Neural progenitor cell (in vitro differentiated cells): ENCODE data around the gene JUND. TPM values are rescaled to one million over a fixed set of nuclear protein-coding genes. Genes with fewer than 3 reads are reported as not detected.

Experiments
- DNase-seq: peaks from one replicate; pipeline ENCODE4 v3.0.0-alpha.2; 2016; ENCODE audit warnings: low spot score
- H2AFZ ChIP-seq: fragments of 200-600 bp; sonication (generic); replicated peaks from 2 replicates; pipeline ENCODE4 v1.6.1; 2016; ENCODE audit warnings: antibody characterized with exemption
- H3F3A ChIP-seq: fragments of 200-600 bp; sonication (generic); 2 replicates; pipeline ENCODE4 v1.6.1; 2016; ENCODE audit warnings: antibody characterized with exemption, low read depth
- H3K27ac ChIP-seq: fragments of 200-600 bp; sonication (generic); 2 replicates; pipeline ENCODE4 v1.5.1; 2016; ENCODE audit warnings: mild to moderate bottlenecking
- H3K27me3 ChIP-seq: fragments of 200-600 bp; sonication (generic); 2 replicates; pipeline ENCODE4 v1.6.1; 2016; ENCODE audit warnings: mild to moderate bottlenecking, moderate library complexity
- H3K36me3 ChIP-seq: fragments of 200-600 bp; sonication (generic); 2 replicates; pipeline ENCODE4 v1.5.1; 2016
- H3K4me1 ChIP-seq: fragments of 200-600 bp; sonication (generic); 2 replicates; pipeline ENCODE4 v1.6.1; 2016; ENCODE audit warnings: mixed run types
- H3K4me2 ChIP-seq: fragments of 200-600 bp; sonication (generic); 2 replicates; pipeline ENCODE4 v1.6.1; 2016
- H3K4me3 ChIP-seq: fragments of 200-600 bp; sonication (generic); 2 replicates; pipeline ENCODE4 v1.5.1; 2016
- H3K79me2 ChIP-seq: fragments of 200-600 bp; sonication (generic); 2 replicates; pipeline ENCODE4 v1.6.1; 2016; ENCODE audit warnings: low read depth
- H3K9ac ChIP-seq: fragments of 200-600 bp; sonication (generic); 2 replicates; pipeline ENCODE4 v1.6.1; 2016
- H3K9me3 ChIP-seq: fragments of 200-600 bp; sonication (generic); 2 replicates; pipeline ENCODE4 v1.5.1; 2016; ENCODE audit warnings: low read depth
- H4K20me1 ChIP-seq: fragments of 200-600 bp; sonication (generic); 2 replicates; pipeline ENCODE4 v1.6.1; 2016; ENCODE audit warnings: low read depth
- H3K27ac Mint-ChIP-seq: 3 replicates; pipeline ENCODE4 v1.8.0; 2021; ENCODE audit warnings: mixed read lengths
- H3K27me3 Mint-ChIP-seq: 2 replicates; pipeline ENCODE4 v1.8.0; 2022; ENCODE audit warnings: low read depth, mild to moderate bottlenecking, inconsistent platforms, moderate library complexity, mixed read lengths; ENCODE audit not compliant: insufficient read depth
- H3K36me3 Mint-ChIP-seq: 3 replicates; pipeline ENCODE4 v1.8.0; 2021; ENCODE audit warnings: mixed read lengths
- H3K4me1 Mint-ChIP-seq: 3 replicates; pipeline ENCODE4 v1.8.0; 2021; ENCODE audit warnings: mixed read lengths
- H3K4me3 Mint-ChIP-seq: 3 replicates; pipeline ENCODE4 v1.8.0; 2021; ENCODE audit warnings: mild to moderate bottlenecking, moderate library complexity, mixed read lengths
- H3K9me3 Mint-ChIP-seq: 3 replicates; pipeline ENCODE4 v1.8.0; 2020; ENCODE audit warnings: mixed read lengths
- CTCF ChIP-seq: fragments of 200-600 bp; sonication (generic); IDR thresholded peaks from 2 replicates; pipeline ENCODE4 v1.5.1; 2017; ENCODE audit warnings: antibody characterized with exemption, mild to moderate bottlenecking
- EZH2 ChIP-seq: fragments of 200-600 bp; sonication (generic); IDR thresholded peaks from 2 replicates; pipeline ENCODE4 v1.6.1; 2017; ENCODE audit warnings: antibody characterized with exemption, mild to moderate bottlenecking, moderate library complexity
- EZH2phosphoT487 ChIP-seq: fragments of 200-600 bp; sonication (generic); IDR thresholded peaks from 2 replicates; pipeline ENCODE4 v1.6.1; 2017; ENCODE audit warnings: antibody characterized with exemption
- total RNA-seq: library from RNA; depleted of rRNA; stranded (reverse); fragments of >200 nt; gene quantifications from 2 replicates; pipeline ENCODE4 v1.2.3, GENCODE V29; 2015; ENCODE audit warnings: low replicate concordance

The JUND gene
- total RNA-seq, 1 donor from 2014 or later = 51.7 TPM

GRCh38 chr19:18273561-18274218 lies 7.7 kb downstream of the JUND start:
- peaks cover 12% of the 10 kb centered on the region for H3F3A ChIP-seq
- TF ChIP-seq EZH2phosphoT487 (no peak), EZH2 (no peak), CTCF (no peak)

GRCh38 chr19:18271433-18271841 lies 10.0 kb downstream of the JUND start:
- no peaks in the 10 kb centered on the region for H3K9me3 Mint-ChIP-seq
- TF ChIP-seq CTCF (no peak), EZH2 (no peak), EZH2phosphoT487 (no peak)
- no peak overlapping the region for H3K4me3 Mint-ChIP-seq
- no peak overlapping the region for H3K27ac Mint-ChIP-seq
- H3K4me2 ChIP-seq = no peak overlapping the region
- no peaks in the 10 kb centered on the region for H3K9me3 ChIP-seq
- H3F3A ChIP-seq = peaks cover 4% of the 10 kb centered on the region
- no peaks in the 10 kb centered on the region for H3K4me1 ChIP-seq
- H3K27me3 Mint-ChIP-seq = peaks cover 1% of the 10 kb centered on the region
- H2AFZ ChIP-seq = no peak overlapping the region
- H3K9ac ChIP-seq = no peak overlapping the region
- peaks cover 9% of the 10 kb centered on the region for H3K79me2 ChIP-seq
- no peaks in the 10 kb centered on the region for H3K27me3 ChIP-seq
- no peaks in the 10 kb centered on the region for H3K36me3 ChIP-seq
- DNase-seq = no peak
- peaks cover 45% of the 10 kb centered on the region for H4K20me1 ChIP-seq
- peaks cover 7% of the 10 kb centered on the region for H3K36me3 Mint-ChIP-seq
- H3K27ac ChIP-seq = no peak overlapping the region
- H3K4me3 ChIP-seq = no peak overlapping the region
- peaks cover 6% of the 10 kb centered on the region for H3K4me1 Mint-ChIP-seq

More at GRCh38 chr19:18273561-18274218, 7.7 kb downstream of the JUND start:
- Histone ChIP-seq H3K36me3 (no peaks in the 10 kb centered on the region), H3K4me3 (no peak overlapping the region), H3K9me3 (no peaks in the 10 kb centered on the region), H3K4me1 (no peaks in the 10 kb centered on the region), H3K9ac (no peak overlapping the region), H4K20me1 (peaks cover 62% of the 10 kb centered on the region), H3K4me2 (no peak overlapping the region), H3K27ac (no peak overlapping the region), H3K27me3 (no peaks in the 10 kb centered on the region), H3K79me2 (peaks cover 31% of the 10 kb centered on the region), H2AFZ (no peak overlapping the region)
- Mint-ChIP-seq H3K27me3 (peaks cover 7% of the 10 kb centered on the region), H3K9me3 (no peaks in the 10 kb centered on the region), H3K4me3 (no peak overlapping the region), H3K4me1 (peaks cover 13% of the 10 kb centered on the region), H3K36me3 (peaks cover 1% of the 10 kb centered on the region), H3K27ac (no peak overlapping the region)
- no peak for DNase-seq

- H3K36me3 Mint-ChIP-seq = peaks cover 14% of the 10 kb centered on the region
- H3K27ac Mint-ChIP-seq = no peak overlapping the region
- Histone ChIP-seq H3K36me3 (no peaks in the 10 kb centered on the region), H3K9me3 (no peaks in the 10 kb centered on the region), H3K4me3 (no peak overlapping the region), H3K4me1 (no peaks in the 10 kb centered on the region), H3K27ac (no peak overlapping the region), H4K20me1 (peaks cover 34% of the 10 kb centered on the region), H2AFZ (no peak overlapping the region), H3K27me3 (no peaks in the 10 kb centered on the region), H3F3A (peaks cover 4% of the 10 kb centered on the region), H3K4me2 (no peak overlapping the region), H3K79me2 (peaks cover 2% of the 10 kb centered on the region), H3K9ac (no peak overlapping the region)
- DNase-seq = no peak
- no peak overlapping the region for H3K4me3 Mint-ChIP-seq
- H3K27me3 Mint-ChIP-seq = no peaks in the 10 kb centered on the region
- peaks cover 3% of the 10 kb centered on the region for H3K4me1 Mint-ChIP-seq
- H3K9me3 Mint-ChIP-seq = no peaks in the 10 kb centered on the region
- TF ChIP-seq EZH2phosphoT487 (no peak), CTCF (no peak), EZH2 (no peak)
Measured at GRCh38 chr19:18270326-18270725, 11.1 kb downstream of the JUND start.
